ENCODE data around the gene SDCBP2. TPM values are rescaled to one million over a fixed set of nuclear protein-coding genes. Genes with fewer than 3 reads are reported as not detected.

Gene SDCBP2
- total RNA-seq, 4 donors from 2014 or later, result 18.0 to 37.6 (median 34.7) TPM

DNA sequence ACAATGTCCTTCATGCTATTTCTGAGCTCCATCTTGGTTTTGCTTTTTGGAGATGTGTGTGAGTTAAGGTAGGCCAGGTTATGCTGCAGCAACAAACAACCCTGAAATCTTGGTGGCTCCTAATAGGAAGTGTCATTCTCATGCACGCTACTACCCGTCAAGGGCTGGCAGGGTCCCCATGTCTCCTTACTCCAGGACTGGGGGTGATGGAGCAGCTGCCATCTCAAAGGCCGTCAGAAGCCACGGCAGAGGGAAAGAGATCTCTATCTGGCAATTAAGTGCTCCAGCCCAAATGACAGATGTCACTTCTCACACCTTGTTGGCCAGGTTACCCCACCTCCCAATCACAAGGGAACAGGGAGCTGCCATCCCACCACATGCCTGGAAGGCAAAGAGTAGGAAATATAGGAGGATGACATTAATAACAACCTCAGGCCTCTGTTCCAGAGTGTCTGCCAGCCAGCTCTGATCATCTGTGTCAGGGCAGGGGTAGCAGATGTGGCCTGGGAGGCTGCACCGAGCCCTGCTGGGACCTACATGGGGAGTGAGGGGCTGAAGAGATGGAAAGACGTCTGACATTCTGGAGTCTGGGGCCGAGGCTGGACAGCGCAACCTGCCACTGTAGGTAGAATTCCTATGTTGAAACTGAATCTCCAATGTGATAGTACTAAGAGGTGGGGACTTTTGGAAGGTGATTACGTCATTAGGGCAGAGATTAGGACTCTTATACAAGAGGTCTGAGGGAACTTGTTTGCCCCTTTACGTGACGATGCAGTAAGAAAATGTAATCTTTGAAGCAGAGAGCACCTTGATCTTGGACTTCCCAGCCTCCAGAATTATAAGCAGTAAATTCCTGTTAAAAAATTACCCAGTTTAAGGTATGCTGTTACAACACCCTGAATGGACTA, 4.8 kb upstream of the SDCBP2 start:
- DNase-seq, result no peak

DNA sequence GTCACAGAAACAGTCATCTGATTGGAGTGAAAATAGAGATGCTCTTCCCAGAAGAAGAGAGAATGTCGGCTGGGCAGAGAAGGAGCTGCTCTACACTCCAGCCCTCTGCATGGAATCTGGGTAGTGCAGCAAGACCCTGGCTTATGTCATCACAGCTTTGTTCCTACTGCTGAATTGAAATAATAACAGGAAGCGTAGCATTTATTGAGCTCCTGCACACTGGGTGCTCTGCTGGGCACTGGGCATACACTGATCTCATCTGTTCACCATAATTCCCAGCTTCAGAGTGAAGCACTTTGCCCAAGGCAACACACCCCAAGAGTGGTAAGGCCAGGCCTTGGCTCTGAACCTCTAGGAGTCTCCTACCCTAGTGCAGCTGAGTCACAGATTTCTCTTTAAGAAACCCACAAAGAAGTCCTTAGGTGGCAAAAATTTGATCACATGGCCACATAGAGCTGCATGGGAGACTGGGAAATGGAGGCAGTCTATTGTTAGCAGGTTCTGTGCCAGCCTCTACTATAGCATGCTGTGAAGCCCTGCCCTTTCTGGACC, 3.9 kb upstream of the SDCBP2 start:
- peak overlapping the region in 1 of 3 donors; percentile 95 for H3K27ac ChIP-seq
- H3K27me3 ChIP-seq, result no peaks in the 10 kb centered on the region
- 60 to 77% methylated on average over 2 of the region's 2 CpGs for WGBS, 2 donors
- TF ChIP-seq POLR2A (IDR thresholded peaks at IDR 0.05), result no peak
- TF ChIP-seq CTCF (IDR thresholded peaks at IDR 0.05), result no peak
- no peaks in the 10 kb centered on the region for H3K9me3 ChIP-seq
- no peak for DNase-seq
- H3K4me1 ChIP-seq, result peaks cover 47 to 66% of the 10 kb centered on the region in 2 donors
- intact Hi-C loops (cut with DNase I), result no loop called here
- H3K4me3 ChIP-seq (replicated peaks in 1 of 3), result no peak overlapping the region
- H3K36me3 ChIP-seq, result no peaks in the 10 kb centered on the region

More for the DNA sequence above, 4.8 kb upstream of the SDCBP2 start:
- no peak for TF ChIP-seq CTCF (IDR thresholded peaks at IDR 0.05)
- TF ChIP-seq POLR2A (IDR thresholded peaks at IDR 0.05), result no peak
- H3K27me3 ChIP-seq, result no peaks in the 10 kb centered on the region
- WGBS, 2 donors, result 94 to 98% methylated on average over 11 of the region's 11 CpGs
- no peaks in the 10 kb centered on the region for H3K9me3 ChIP-seq
- intact Hi-C loops (cut with DNase I), result no loop called here
- H3K36me3 ChIP-seq, result no peaks in the 10 kb centered on the region
- no peak overlapping the region for H3K27ac ChIP-seq
- no peak overlapping the region for H3K4me3 ChIP-seq (replicated peaks in 1 of 3)
- H3K4me1 ChIP-seq, result peaks cover 38 to 64% of the 10 kb centered on the region in 2 donors

- no peaks in the 10 kb centered on the region for H3K27me3 ChIP-seq
- H3K36me3 ChIP-seq, result no peaks in the 10 kb centered on the region
- H3K4me1 ChIP-seq, result peaks cover 56 to 66% of the 10 kb centered on the region in 2 donors
- H3K27ac ChIP-seq, result peak overlapping the region in 2 of 3 donors; percentile 95 to 99
- H3K9me3 ChIP-seq, result no peaks in the 10 kb centered on the region
- intact Hi-C loops (cut with DNase I), result no loop called here
- WGBS, 2 donors, result 97 to 98% methylated on average over 6 of the region's 6 CpGs
- H3K4me3 ChIP-seq (replicated peaks in 1 of 3), result no peak overlapping the region
- no peak for TF ChIP-seq CTCF (IDR thresholded peaks at IDR 0.05)
- no peak for TF ChIP-seq POLR2A (IDR thresholded peaks at IDR 0.05)
- no peak for DNase-seq
Measured at GRCh38 chr20:1331801-1332453, 3.0 kb upstream of the SDCBP2 start.

GRCh38 chr20:1331101-1331500, 2.2 kb upstream of the SDCBP2 start:
- no peak overlapping the region for H3K4me3 ChIP-seq (replicated peaks in 1 of 3)
- no peaks in the 10 kb centered on the region for H3K9me3 ChIP-seq
- no peaks in the 10 kb centered on the region for H3K27me3 ChIP-seq
- intact Hi-C loops (cut with DNase I), result no loop called here
- H3K4me1 ChIP-seq, result peaks cover 59 to 66% of the 10 kb centered on the region in 2 donors
- no peak for DNase-seq
- H3K36me3 ChIP-seq, result no peaks in the 10 kb centered on the region
- H3K27ac ChIP-seq, result peak overlapping the region; percentile 91 to 99 (median 95)
- 100% methylated on average over 2 of the region's 2 CpGs for WGBS, 2 donors
- no peak for TF ChIP-seq CTCF (IDR thresholded peaks at IDR 0.05)
- no peak for TF ChIP-seq POLR2A (IDR thresholded peaks at IDR 0.05)
